ENCODE results near the gene TMEM59L.
"Not testable (repeated sequence)": the region's sequence is repeated elsewhere in the genome, so short reads cannot be mapped to it uniquely, and the experiment has no call there.

The TMEM59L gene

GRCh38 chr19:18594096-18594823 lies 18.4 kb upstream of the TMEM59L start:
- DNase-seq (ENCODE audit: low read depth, low spot score), result no peak

GRCh38 chr19:18594824-18595373 lies 17.8 kb upstream of the TMEM59L start:
- DNase-seq (ENCODE audit: low read depth, low spot score), result no peak

GRCh38 chr19:18595475-18595874 lies 17.2 kb upstream of the TMEM59L start:
- DNase-seq (ENCODE audit: low read depth, low spot score), result no peak

GRCh38 chr19:18596752-18597157 lies 15.9 kb upstream of the TMEM59L start:
- DNase-seq (ENCODE audit: low read depth, low spot score), result no peak

- no peak for DNase-seq (ENCODE audit: low read depth, low spot score)
Observed at GRCh38 chr19:18597809-18598660, 14.6 kb upstream of the TMEM59L start.

GRCh38 chr19:18599485-18599884 lies 13.2 kb upstream of the TMEM59L start:
- no peak for DNase-seq (ENCODE audit: low read depth, low spot score)

- not testable (repeated sequence) for DNase-seq (ENCODE audit: low read depth, low spot score)
Observed at GRCh38 chr19:18600692-18601397, 11.8 kb upstream of the TMEM59L start.

GRCh38 chr19:18601875-18602274 lies 10.8 kb upstream of the TMEM59L start:
- DNase-seq (ENCODE audit: low read depth, low spot score), result no peak

GRCh38 chr19:18603255-18603957 lies 9.3 kb upstream of the TMEM59L start:
- no peak for DNase-seq (ENCODE audit: low read depth, low spot score)

- no peak for DNase-seq (ENCODE audit: low read depth, low spot score)
Observed at GRCh38 chr19:18603958-18604819, 8.5 kb upstream of the TMEM59L start.

- DNase-seq (ENCODE audit: low read depth, low spot score), result no peak
Observed at GRCh38 chr19:18604820-18605159, 7.9 kb upstream of the TMEM59L start.

GRCh38 chr19:18605196-18605545 lies 7.5 kb upstream of the TMEM59L start:
- no peak for DNase-seq (ENCODE audit: low read depth, low spot score)

- no peak for DNase-seq (ENCODE audit: low read depth, low spot score)
Observed at GRCh38 chr19:18605546-18606280, 7.0 kb upstream of the TMEM59L start.

GRCh38 chr19:18606281-18607225 lies 6.1 kb upstream of the TMEM59L start, which contains the start of gene CRLF1:
Gene CRLF1, minus strand, starts transcription at chr19:18606799. Its CDS starts 143 bp downstream, at chr19:18606656.
- no peak for DNase-seq (ENCODE audit: low read depth, low spot score)

GRCh38 chr19:18607226-18608101 lies 5.2 kb upstream of the TMEM59L start:
- no peak for DNase-seq (ENCODE audit: low read depth, low spot score)

GRCh38 chr19:18608102-18608804 lies 4.4 kb upstream of the TMEM59L start:
- no peak for DNase-seq (ENCODE audit: low read depth, low spot score)

All from iPS DF 19.7 (cell line).